OCI-LY1 (cell line): ENCODE results near the gene DYNLRB1.
A peak's percentile ranks its signal among the peaks of the same experiment; 100 is the strongest.

Source experiments
- H2AFZ ChIP-seq: fragments of 200-600 bp; sonication (generic), shearing (Covaris generic); 2 replicates; pipeline ENCODE4 v1.6.0; 2014; ENCODE audit warnings: antibody characterized with exemption, mild to moderate bottlenecking, low read length
- H3F3A ChIP-seq: fragments of 200-600 bp; sonication (generic), shearing (Covaris generic); 2 replicates; pipeline ENCODE4 v1.6.0; 2014; ENCODE audit warnings: mild to moderate bottlenecking, antibody characterized with exemption, low read length, moderate library complexity; ENCODE audit not compliant: insufficient read depth
- H3K27ac ChIP-seq: fragments of 200-600 bp; sonication (generic); 2 replicates; pipeline ENCODE4 v1.5.1; 2014; ENCODE audit warnings: low read length, mixed run types, mild to moderate bottlenecking, low read depth; ENCODE audit not compliant: poor library complexity, severe bottlenecking
- H3K27me3 ChIP-seq: fragments of 200-600 bp; sonication (generic); 2 replicates; pipeline ENCODE4 v1.6.0; 2014; ENCODE audit warnings: antibody characterized with exemption, mild to moderate bottlenecking, low read length, moderate library complexity; ENCODE audit not compliant: insufficient read depth
- H3K36me3 ChIP-seq: fragments of 200-600 bp; sonication (generic); 2 replicates; pipeline ENCODE4 v1.6.1; 2014; ENCODE audit warnings: mild to moderate bottlenecking, antibody characterized with exemption, low read length, moderate library complexity, mixed read lengths; ENCODE audit not compliant: insufficient read depth
- H3K4me1 ChIP-seq: fragments of 200-600 bp; sonication (generic); 2 replicates; pipeline ENCODE4 v1.5.1; 2014; ENCODE audit warnings: mild to moderate bottlenecking, low read length, moderate library complexity; ENCODE audit not compliant: insufficient read depth, severe bottlenecking
- H3K4me2 ChIP-seq: fragments of 200-600 bp; sonication (generic), shearing (Covaris generic); 2 replicates; pipeline ENCODE4 v1.6.1; 2014; ENCODE audit warnings: low read length
- H3K4me3 ChIP-seq: fragments of 200-600 bp; sonication (generic); 2 replicates; pipeline ENCODE4 v1.5.1; 2014; ENCODE audit warnings: low read length, low read depth, mild to moderate bottlenecking, mixed read lengths; ENCODE audit not compliant: poor library complexity, severe bottlenecking
- H3K79me2 ChIP-seq: fragments of 200-600 bp; shearing (Covaris generic); 2 replicates; pipeline ENCODE4 v1.6.1; 2016; ENCODE audit warnings: mixed run types, low read length, mixed read lengths; ENCODE audit not compliant: insufficient read depth
- H3K9ac ChIP-seq: fragments of 200-600 bp; sonication (generic), shearing (Covaris generic); 2 replicates; pipeline ENCODE4 v1.6.1; 2014; ENCODE audit warnings: mild to moderate bottlenecking, low read length, mixed read lengths
- H3K9me2 ChIP-seq: fragments of 200-600 bp; sonication (generic), shearing (Covaris generic); 2 replicates; pipeline ENCODE4 v1.6.1; 2014; ENCODE audit warnings: low read depth, mild to moderate bottlenecking, low read length, mixed read lengths
- H3K9me3 ChIP-seq: fragments of 200-600 bp; shearing (Covaris generic); 2 replicates; pipeline ENCODE4 v1.6.1; 2014; ENCODE audit warnings: low read length, mixed read lengths
- H4K20me1 ChIP-seq: fragments of 200-600 bp; sonication (generic), shearing (Covaris generic); 2 replicates; pipeline ENCODE4 v1.6.0; 2016; ENCODE audit warnings: mild to moderate bottlenecking, low read length; ENCODE audit not compliant: insufficient read depth
- CTCF ChIP-seq: fragments of 200-600 bp; sonication (generic), shearing (Covaris generic); IDR thresholded peaks from 2 replicates; pipeline ENCODE4 v1.5.1; 2017; ENCODE audit warnings: mild to moderate bottlenecking, antibody characterized with exemption, low read length, moderate library complexity, mixed read lengths
- EZH2 ChIP-seq: fragments of 200-600 bp; sonication (generic), shearing (Covaris generic); IDR thresholded peaks from 2 replicates; pipeline ENCODE4 v1.8.0; 2017; ENCODE audit warnings: borderline replicate concordance, mixed run types, mild to moderate bottlenecking, antibody characterized with exemption, low read length, moderate library complexity, mixed read lengths

The DYNLRB1 gene

GRCh38 chr20:34562641-34563040 is 46.4 kb downstream of the DYNLRB1 start:
- no peak for TF ChIP-seq EZH2
- TF ChIP-seq CTCF = peak; percentile 48; the same call in 1 of the 2 replicates
- Histone ChIP-seq H3K27ac (no peak overlapping the region), H3K36me3 (no peaks in the 10 kb centered on the region), H3K9ac (no peak overlapping the region), H3K27me3 (no peaks in the 10 kb centered on the region), H3K4me2 (no peak overlapping the region), H3K79me2 (no peaks in the 10 kb centered on the region), H3K9me2 (no peaks in the 10 kb centered on the region), H3K4me1 (peaks cover 5% of the 10 kb centered on the region), H3K9me3 (no peaks in the 10 kb centered on the region), H2AFZ (no peak overlapping the region), H4K20me1 (no peaks in the 10 kb centered on the region), H3K4me3 (no peak overlapping the region), H3F3A (no peaks in the 10 kb centered on the region)

- Histone ChIP-seq H3K27ac (no peak overlapping the region), H3K4me1 (no peaks in the 10 kb centered on the region), H2AFZ (no peak overlapping the region), H3K4me3 (no peak overlapping the region), H3K79me2 (no peaks in the 10 kb centered on the region), H3F3A (no peaks in the 10 kb centered on the region), H4K20me1 (no peaks in the 10 kb centered on the region), H3K36me3 (no peaks in the 10 kb centered on the region), H3K4me2 (no peak overlapping the region), H3K9ac (no peak overlapping the region), H3K9me3 (no peaks in the 10 kb centered on the region), H3K9me2 (no peaks in the 10 kb centered on the region), H3K27me3 (no peaks in the 10 kb centered on the region)
- no peak for TF ChIP-seq CTCF
- no peak for TF ChIP-seq EZH2
Observed at GRCh38 chr20:34564833-34565232, 48.6 kb downstream of the DYNLRB1 start.

DNA sequence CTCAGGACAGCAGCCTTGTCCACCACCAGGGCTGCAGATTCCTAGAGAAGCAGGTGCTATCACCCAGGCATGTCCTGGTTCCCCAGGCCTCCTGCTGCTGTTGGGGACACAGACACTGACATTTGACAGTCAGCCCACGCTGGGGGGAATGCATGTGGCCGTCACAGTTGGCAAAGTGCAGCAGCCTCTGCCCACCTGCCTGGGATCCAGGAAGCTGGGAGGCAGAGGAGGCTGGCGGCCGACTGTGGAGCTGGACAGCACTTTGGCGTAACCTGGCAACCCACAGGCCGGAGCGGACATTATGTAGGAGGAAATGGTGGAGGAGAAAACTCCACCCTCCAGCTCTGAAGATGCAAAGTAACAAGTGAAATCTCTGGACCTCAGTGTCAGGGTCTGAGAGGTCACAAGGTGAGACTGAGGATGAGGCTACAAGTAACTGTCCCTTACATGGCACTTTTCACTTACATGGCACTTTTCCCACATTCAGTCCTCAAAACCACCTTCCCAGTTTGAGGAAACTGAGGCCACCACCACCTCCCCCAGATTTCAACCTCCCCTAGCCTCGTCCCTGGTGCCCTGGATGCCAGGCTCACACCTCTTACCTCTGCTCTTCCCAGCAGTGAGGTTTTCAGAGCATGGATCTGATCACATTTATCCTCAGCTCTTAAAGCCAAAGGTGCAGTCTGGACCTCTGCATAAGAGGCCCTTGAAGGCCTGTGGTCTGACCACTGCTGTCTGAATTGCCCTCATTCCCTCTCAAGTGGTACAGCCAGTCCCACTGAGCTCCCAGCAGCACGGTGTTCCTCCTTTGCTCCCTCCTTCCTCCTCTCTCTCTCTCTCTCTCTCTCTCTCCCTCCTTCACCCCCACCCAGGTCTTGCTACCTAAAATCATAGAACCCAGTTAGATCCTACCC is 51.0 kb downstream of the DYNLRB1 start:
- Histone ChIP-seq H3K4me2 (no peak overlapping the region), H3K36me3 (no peaks in the 10 kb centered on the region), H3K9me2 (no peaks in the 10 kb centered on the region), H3K27ac (no peak overlapping the region), H3K4me3 (no peak overlapping the region), H2AFZ (no peak overlapping the region), H3K79me2 (no peaks in the 10 kb centered on the region), H3K4me1 (peaks cover 7% of the 10 kb centered on the region), H3F3A (no peaks in the 10 kb centered on the region), H3K9ac (no peak overlapping the region), H3K9me3 (no peaks in the 10 kb centered on the region), H4K20me1 (no peaks in the 10 kb centered on the region), H3K27me3 (no peaks in the 10 kb centered on the region)
- TF ChIP-seq CTCF (no peak), EZH2 (no peak)
